ENCODE measurements around the gene SYMPK. TPM values are rescaled to one million over a fixed set of nuclear protein-coding genes. Genes with fewer than 3 reads are reported as not detected.

SYMPK gene
- total RNA-seq, 1 donor from 2014 or later = 33.6 TPM

DNA sequence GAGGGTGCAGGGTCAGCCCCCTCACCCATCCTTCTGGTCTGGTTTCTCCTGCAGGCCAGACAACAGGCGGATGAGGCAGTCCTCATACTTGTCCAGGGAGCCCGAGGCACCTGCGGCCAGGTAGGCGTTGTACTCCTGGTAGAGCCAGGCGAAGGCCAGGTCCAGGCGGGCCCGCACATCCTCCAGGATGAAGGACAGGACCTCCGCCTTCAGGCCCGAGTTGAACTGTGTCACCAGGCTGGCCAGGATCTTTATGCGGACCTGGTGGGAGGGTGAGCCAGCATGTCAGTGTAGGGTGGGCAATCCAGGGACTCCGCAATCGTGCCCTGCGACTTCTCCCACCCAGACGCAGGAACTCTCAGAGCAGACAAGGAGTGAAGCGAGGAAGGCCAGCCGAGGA is 34.0 kb downstream of the SYMPK start:
- intact Hi-C loops (cut with DNase I) = no loop called here
- DNase-seq (ENCODE audit: low spot score) = no peak

DNA sequence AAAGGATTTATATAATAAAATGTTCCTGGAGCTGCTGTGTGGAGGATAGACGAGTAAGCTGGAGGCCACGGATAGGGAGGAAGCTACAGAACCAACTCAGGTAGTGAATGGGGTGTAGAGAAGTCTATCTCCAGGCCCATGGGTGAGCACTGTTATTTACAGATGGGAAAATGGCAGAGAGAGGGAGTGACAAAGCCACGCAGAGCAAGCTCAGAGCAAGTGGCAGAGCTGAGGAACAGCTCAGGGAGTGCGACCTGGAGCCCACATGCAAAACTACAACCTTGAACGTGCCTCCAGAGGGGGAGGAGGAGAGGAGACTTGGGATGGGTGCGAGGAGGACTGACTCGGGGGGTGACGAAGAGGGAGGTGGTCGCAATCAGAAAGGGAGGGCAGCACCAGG is 34.4 kb downstream of the SYMPK start:
- DNase-seq (ENCODE audit: low spot score) = no peak
- intact Hi-C loops (cut with DNase I) = no loop called here

DNA sequence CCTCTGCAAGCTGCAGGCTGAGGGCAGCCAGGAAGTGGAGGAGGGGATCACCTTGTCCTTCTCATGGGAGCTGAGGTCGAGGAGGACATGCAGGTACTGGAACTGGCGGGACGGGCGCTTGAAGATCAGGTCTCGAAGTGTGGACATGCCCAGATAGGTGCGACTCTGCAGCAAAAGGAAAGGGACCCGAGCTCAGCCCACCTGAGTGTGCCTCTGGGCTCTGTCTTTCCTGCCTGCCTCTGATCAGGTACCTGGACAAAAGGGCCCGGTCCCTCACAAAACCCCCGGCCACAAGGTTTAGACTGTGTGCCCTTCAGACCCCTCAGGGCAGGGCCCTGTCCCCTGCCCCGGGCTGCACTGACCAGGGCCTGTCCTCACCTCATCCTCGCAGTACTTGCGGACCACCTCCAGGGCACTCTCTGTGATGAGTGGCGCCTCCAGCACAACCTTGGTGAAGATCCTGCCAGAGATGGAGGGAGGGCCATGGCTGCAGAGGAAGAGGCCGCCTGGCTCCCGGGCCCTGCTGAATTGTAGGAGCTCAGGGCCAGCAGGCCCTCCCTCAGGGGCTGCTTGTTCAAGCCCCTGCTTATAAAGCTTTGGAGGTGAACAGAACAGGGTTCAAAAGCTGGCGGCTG is 35.4 kb downstream of the SYMPK start:
- intact Hi-C loops (cut with DNase I) = no loop called here
- DNase-seq (ENCODE audit: low spot score) = no peak

DNA sequence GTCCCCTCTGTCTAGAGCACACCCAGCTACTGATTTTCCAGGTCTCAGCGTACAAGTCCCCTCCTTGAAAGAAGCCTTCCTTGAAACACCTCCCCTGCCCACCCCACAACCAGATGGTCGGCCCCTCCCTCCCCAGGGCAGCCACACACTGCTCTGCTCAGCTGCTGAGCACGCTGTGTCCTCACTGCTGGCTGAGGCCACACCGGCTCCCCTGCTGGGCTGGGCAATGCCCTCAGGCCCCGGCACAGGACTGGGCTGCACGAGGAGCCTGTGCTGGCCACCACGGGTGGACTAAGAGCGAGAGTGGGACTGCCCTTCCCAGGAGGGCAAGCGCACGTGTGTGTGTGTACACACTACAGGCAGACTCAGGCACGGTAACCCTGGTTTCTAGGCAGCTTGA is 36.0 kb downstream of the SYMPK start:
- intact Hi-C loops (cut with DNase I) = no loop called here
- no peak for DNase-seq (ENCODE audit: low spot score)

DNA sequence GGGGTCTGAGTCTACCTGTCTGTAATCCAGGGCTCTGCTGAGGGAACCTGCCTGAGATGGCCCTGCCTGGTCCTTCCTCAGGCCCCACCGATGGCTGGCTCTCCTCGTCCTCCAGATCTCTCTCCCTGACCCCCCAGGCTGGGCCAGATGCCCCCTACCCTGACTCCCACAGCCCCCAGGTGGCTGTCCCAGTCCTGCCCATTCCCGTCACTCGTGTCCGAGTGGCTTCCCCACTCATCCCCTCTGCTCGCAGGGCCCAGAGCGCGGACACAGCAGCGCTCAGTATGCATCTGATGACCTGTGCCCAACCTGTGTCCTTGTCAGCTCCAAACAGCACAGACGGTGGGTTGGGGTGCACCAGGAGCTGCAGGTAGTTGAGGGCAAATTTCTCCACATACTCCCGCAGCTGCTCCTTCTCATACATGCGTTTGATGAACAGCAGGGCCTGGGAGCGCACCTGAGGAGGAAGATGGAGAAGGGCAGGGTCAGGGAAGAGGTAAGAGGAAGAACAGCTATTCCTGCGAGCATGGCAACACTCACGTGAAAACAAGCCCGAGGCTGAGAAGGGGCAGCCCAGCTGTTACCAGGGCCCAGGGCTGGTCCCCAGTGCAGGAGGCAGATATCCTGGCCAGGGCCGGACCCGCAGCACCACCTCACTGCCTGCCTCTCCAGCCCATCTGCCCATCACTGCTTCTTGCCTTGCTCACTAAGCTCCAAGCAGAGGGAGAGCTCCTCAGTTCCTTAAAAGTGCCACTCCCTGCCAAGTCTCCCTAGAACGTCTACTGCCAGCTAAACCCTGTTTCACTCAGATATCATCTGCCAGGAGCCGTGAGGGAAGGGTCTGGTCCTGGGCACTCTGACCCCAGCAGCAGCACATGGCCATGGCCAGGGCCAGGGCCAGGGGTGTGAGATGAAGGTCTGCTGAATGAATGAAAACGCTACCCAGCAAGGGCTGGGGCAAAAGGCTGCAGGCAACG is 36.7 kb downstream of the SYMPK start:
- intact Hi-C loops (cut with DNase I) = no loop called here
- no peak for DNase-seq (ENCODE audit: low spot score)

DNA sequence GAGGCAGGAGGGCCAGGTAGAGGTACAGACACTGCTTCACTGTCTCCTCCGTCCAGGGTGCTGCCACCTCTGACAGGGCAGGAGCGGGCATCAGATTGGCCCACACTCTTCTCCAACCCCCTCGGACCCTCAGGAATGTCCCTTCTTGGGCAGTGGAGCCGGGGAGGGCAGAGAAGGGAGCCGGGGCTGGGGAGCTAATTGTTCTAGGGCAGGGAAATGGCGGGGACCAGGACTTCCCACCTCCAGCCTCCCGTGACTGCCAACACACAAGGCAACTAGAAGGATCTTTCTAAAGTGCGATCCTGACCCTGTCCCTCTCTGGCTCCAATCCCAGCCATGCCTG is 37.7 kb downstream of the SYMPK start:
- intact Hi-C loops (cut with DNase I) = no loop called here
- no peak for DNase-seq (ENCODE audit: low spot score)

DNA sequence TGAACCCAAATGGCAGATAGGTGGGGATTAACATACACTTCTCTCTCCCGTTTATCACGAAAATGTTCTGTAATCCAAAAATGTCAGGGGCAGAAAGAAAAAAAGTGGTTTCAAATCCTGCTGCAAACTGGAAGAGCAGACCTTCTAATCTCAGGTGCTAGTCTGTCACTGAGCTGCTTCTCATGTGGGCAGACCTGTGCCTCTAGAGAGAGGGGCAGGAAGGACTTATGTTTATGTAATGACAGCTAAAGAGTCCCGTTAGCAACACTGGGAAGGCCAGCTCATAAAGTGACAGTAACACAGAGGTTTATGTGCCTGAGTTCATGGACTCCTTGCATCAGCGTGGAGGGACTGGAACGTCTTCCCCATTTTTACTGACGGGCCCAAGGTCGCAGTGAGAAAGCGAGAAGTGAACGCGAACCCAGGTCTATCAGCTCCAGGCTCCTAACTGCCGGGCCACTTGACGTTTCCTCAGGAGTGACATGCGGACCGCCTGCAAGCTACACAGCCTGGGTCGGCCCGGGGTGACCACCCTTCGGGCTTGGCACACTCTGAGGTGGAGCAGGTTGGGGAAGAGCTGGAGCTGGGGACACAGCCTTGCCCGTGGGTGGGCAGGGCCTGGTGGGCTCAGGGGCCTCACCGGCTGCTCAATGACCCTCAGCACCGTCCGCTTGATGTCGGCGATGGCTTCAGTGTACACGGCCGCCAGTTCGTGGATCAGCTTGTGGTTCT is 38.2 kb downstream of the SYMPK start:
- no peak for DNase-seq (ENCODE audit: low spot score)
- intact Hi-C loops (cut with DNase I) = no loop called here

DNA sequence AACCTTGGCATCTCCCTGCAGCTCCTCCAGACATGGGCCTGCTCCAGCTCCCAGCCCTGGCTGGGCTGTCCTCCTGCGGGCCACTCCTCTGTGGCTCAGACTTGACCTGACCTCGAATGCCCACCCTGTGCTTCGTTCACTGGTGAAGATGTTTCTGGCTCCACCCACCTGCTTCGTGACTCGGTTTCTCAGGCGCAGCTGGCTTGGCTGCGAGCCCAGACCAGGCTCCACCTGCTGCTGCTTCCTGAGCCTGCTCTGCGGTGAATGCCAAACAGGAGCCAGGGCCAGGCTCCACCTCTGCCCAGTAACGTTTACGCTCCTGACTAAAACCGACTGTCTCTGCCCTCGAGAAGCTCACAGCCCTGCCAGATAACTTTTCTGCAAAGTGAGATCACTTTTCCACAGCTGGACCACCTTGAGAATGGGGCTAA is 38.9 kb downstream of the SYMPK start:
- no peak for DNase-seq (ENCODE audit: low spot score)
- intact Hi-C loops (cut with DNase I) = no loop called here

DNA sequence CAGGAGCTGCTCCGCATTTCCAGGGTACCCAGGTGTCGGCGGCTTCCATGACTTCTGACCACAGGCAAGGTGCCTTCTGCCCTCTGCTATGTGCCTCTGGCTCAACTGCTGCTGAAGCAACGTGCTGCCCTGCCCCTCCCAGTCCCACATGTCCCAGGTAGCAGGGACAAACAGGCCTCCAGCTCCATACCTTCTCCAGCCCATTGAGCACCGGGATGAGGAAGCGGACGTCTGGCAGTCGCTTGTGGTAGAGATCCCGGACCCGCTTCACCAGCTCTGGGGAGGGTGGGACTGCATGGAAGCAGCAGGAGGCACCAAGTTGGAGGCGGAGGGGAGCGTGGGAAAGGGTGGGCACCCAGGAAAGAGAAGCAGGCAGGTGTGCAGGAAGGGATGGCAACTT is 39.8 kb downstream of the SYMPK start:
- intact Hi-C loops (cut with DNase I) = no loop called here
- DNase-seq (ENCODE audit: low spot score) = no peak

DNA sequence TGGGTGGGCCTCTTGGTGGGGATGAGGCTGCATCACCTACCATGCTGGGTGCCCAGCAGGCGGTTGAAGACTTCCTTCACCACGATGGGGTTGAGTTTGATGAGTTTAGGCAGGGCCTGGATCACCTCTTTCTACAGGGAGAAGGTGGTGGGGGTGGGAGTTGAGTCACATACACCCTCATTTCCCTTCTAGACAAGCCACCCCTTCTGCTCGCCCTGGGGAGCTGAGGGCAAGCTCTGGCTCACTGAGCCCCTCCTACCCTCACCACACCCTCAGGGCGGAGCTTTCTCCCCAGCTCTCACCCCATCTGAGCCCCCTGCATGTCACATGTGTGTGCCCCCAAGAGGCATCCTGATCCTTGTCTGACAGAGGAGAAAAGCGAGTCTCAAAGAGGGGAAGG is 40.2 kb downstream of the SYMPK start:
- intact Hi-C loops (cut with DNase I) = no loop called here
- no peak for DNase-seq (ENCODE audit: low spot score)

DNA sequence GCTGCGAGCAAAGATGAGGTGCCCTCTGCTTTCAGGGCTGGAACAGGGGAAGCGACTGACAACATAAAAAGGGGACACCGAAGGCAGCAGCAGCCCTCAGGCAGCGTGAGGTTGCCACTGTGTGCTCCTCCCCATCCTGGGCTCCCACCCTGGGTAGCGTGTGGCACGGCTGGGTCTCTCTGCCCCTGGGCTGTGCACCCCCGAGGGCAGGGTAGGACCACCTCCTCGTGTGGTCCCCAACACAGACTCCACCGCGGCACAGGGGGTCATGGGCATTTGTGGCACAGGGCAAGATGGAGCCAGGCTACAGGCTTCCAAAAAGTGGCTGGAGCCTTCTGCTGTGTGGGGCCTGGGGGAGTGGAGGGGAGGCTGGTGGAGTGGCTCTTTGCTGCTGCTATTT is 41.4 kb downstream of the SYMPK start:
- intact Hi-C loops (cut with DNase I) = no loop called here
- DNase-seq (ENCODE audit: low spot score) = no peak

DNA sequence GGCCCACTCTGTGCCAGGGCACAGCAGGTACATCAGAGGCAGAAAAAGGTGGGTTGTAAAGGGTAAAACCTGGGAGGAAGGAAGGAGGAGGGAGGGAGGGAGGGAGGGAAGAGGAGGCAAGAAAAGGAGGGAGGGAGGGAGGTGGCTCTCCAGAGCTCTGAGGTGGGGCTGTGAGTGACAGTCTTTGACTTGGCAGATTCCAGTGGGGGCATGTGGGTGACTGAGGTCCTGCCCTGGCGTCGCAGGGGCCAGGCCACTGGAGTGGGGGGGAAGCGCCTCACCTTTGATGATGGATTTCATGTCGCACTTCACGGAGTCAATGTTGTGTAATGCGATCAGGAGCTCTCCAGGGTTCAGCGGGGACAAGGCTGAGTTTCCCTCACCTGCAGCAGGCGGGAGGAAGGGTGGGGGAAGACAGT is 41.8 kb downstream of the SYMPK start:
- no peak for DNase-seq (ENCODE audit: low spot score)
- intact Hi-C loops (cut with DNase I) = no loop called here

DNA sequence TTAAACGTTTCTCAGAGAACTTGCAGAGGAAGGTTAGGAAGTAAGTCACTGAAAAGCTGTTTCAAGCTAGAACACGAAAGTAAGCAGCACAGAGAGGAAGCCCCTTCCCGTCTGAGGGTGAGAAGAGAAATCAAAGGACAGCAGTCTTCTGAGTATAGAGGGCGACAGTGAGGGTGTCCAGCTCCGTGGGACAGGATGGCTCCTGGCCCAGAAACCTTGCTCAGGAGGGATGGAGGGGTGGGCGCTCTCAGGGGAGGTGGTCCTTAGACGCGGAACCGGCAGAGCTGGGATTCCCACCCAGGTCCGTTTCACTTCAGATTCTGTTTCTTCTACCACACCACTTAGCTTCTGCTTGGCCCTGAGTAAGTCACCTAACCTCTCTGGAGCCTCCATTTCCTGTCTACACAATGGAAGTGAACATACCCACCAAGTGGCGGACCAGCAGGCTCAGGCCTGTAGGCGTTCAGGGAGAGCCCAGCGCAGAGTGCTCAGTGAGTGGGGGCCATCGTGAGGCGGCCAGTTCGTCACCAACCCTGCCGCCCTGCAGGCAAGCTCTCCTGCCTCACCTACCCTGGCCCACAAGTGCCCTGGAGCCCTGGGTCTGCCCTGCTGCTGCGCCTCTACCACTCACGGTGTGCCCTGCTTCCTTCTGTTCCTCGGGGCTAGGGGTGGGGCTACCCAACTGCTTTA is 42.4 kb downstream of the SYMPK start:
- DNase-seq (ENCODE audit: low spot score) = no peak
- intact Hi-C loops (cut with DNase I) = no loop called here

DNA sequence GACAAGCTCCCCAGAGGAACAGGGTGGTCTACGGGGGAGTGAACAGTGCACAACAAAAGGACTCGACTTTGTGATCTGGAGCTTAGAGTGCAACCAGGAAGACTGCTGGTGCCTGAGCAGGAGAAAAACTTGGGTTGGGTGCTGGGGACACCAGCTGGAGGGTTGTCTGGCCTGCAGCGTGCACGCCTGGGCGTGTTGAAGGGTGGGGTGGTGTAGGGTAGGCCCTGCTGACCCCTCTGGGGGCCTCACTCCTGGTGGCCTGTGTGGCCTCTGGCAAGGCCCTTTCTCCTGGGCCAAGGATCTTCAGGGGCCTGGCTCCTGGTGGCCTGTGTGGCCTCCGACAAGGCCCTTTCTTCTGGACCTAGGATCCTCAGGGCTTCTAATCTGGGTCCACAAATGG is 43.2 kb downstream of the SYMPK start:
- DNase-seq (ENCODE audit: low spot score) = no peak
- intact Hi-C loops (cut with DNase I) = no loop called here

DNA sequence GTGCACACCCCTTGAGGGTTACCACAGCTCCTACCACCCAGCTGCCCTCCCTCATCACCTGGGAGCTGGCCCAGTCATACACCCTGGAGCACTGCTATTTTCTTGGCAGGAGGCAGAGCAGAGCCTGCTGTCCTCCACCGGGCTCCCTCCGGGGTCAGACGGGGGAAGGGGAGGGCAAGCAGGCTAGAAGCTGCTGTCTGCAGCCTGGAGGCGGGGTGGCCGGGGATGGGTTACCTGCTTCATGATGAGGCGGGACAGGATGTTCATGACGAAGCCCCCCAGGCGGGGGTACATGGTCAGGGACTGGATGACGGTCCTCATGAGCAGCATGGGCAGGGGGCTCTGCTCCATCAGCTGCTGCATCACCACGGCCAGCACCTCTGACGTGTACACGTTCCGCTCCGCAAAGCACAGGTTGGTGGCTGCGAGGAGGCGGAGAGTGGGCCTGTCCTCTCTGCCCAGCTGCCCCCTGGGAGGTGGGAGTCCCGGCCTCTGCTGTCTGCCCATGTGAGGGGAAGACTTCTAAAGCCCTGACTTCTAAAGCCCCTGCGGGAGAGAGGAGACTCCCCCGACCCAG is 45.1 kb downstream of the SYMPK start:
- DNase-seq (ENCODE audit: low spot score) = no peak
- intact Hi-C loops (cut with DNase I) = loop anchor here (1.0 to 2.0 kb wide), 2 partner anchors 48 to 65 kb away; no protein-coding TSS in a partner anchor

DNA sequence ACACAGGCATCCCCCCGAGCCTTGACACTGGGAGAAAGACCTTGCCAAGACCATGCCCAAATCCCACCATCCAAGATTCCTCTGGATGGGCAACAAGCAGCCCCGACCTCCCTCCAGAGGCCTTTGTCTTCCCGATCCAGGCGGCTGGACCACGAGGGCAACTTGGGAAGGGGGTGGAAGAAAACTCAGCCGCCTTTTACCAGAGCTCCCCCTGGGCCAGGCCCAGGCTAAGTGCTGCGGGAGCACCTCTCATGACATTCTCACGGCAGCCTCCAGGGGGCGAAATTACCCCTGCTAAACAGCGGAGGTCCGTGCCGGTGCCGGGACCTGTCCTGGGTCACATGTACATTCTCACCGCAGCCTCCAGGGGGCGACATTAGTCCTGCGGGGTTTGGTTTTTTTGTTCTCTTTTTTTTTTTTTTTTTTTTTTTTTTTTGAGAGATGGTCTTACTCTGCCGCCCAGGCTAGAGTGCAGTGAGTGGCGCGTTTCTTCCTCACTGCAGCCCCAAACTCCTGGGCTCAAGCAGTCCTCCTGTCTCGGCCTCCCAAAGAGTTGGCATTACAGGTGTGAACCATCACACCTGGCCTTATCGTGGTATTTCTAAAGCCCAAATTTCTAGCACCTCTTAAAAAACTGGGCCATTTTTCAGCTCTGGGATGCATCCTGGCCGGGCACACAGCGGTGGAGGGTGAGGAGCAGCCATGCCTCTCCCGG is 45.8 kb downstream of the SYMPK start:
- DNase-seq (ENCODE audit: low spot score) = peak; percentile 96
- intact Hi-C loops (cut with DNase I) = loop anchor here (1.0 to 2.0 kb wide), 2 partner anchors 47 to 66 kb away; no protein-coding TSS in a partner anchor

DNA sequence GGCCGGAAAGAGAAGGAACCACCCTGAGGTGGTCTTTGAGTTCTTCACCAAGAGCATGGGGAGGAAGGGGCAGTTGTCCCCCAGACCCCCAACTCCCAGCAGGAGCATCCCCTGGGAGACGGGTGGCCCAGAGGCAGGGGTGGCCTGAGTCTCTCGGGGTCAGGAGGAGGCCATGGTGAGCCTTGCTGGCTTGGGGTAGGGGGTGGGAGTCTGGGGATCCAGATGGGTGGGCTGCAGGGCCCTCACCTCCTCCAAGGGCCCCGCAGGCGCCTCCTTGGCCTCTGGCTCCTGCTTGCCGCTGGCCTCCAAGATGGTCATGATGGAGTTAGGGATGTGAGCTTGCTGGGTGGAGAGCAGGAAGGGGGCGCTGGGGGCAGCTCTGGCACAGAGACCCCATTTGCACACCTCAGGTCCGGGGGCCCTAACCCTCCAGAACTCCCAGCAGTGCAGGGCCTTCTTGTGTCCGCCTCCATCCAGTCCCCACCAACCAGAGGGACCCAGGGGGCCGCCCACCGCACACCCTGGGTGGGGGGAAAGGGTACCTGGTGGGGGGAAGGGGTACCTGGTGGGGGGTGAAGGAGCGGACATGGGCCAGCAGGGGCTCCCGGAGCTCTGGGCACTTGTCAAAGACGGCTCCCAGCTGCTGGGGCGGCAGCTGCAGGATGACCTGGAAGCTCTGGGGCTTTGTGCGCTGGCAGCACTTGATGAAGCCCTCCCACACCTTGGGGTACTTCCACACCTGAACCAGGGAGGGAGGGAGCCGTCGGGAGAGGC is 46.5 kb downstream of the SYMPK start:
- DNase-seq (ENCODE audit: low spot score) = no peak
- intact Hi-C loops (cut with DNase I) = loop anchor here (1.0 to 2.0 kb wide), 2 partner anchors 46 to 66 kb away; no protein-coding TSS in a partner anchor

All from cardiac septum (tissue), 1 donor.